Measurements from ENCODE around the gene SCAP.

- TF ChIP-seq OVOL3 (tag by site-specific recombination; IDR thresholded peaks at IDR 0.05) = no peak
- no peak for TF ChIP-seq ZFP69B (tag by site-specific recombination; IDR thresholded peaks at IDR 0.05)
- no peak for TF ChIP-seq ZNF335 (tag by site-specific recombination; conservative IDR thresholded peaks at IDR 0.05)
- TF ChIP-seq ZNF561 (tag by site-specific recombination; IDR thresholded peaks at IDR 0.05; ENCODE audit: borderline replicate concordance) = no peak
- TF ChIP-seq ZNF707 (tag by site-specific recombination; IDR thresholded peaks at IDR 0.05) = no peak
- TF ChIP-seq ATF2 (tag by site-specific recombination; IDR thresholded peaks at IDR 0.05; ENCODE audit: low read depth) = no peak
Observed at GRCh38 chr3:47520756-47521155, 45.0 kb upstream of the SCAP start.

Measured in HEK293 (cell line).